Stromal cell of bone marrow (primary cell): ENCODE results near the gene CIZ1.
A peak's percentile ranks its signal among the peaks of the same experiment; 100 is the strongest.
"Not testable (repeated sequence)": the region's sequence is repeated elsewhere in the genome, so short reads cannot be mapped to it uniquely, and the experiment has no call there.

ENCODE experiments used
- DNase-seq: peaks from one replicate; pipeline ENCODE4 v3.0.0-alpha.2; 2012; ENCODE audit warnings: low read depth

The CIZ1 gene

GRCh38 chr9:128191406-128192046, at the start of gene CIZ1:
TSS of gene CIZ1 (minus strand) at chr9:128191572. CDS start at chr9:128190857, 715 bp downstream.
- peak; percentile 63 for DNase-seq

- DNase-seq, result no peak
These were observed 42.5 kb upstream of the CIZ1 start for GRCh38 chr9:128233817-128234406.

- no peak for DNase-seq
These were observed 41.4 kb upstream of the CIZ1 start for GRCh38 chr9:128232528-128233428.

GRCh38 chr9:128231638-128232527, 40.5 kb upstream of the CIZ1 start:
- DNase-seq, result peak; percentile 57

- DNase-seq, result not testable (repeated sequence)
These were observed 39.5 kb upstream of the CIZ1 start for GRCh38 chr9:128230897-128231296.

GRCh38 chr9:128226412-128226801, 35.0 kb upstream of the CIZ1 start:
- no peak for DNase-seq

- no peak for DNase-seq
These were observed 34.5 kb upstream of the CIZ1 start for GRCh38 chr9:128225770-128226411.

GRCh38 chr9:128224877-128225276, 33.5 kb upstream of the CIZ1 start:
- no peak for DNase-seq

GRCh38 chr9:128222880-128223670, 31.7 kb upstream of the CIZ1 start:
- no peak for DNase-seq

GRCh38 chr9:128222026-128222425, 30.7 kb upstream of the CIZ1 start:
- no peak for DNase-seq

- DNase-seq, result no peak
These were observed 28.5 kb upstream of the CIZ1 start for GRCh38 chr9:128219831-128220230.

GRCh38 chr9:128218518-128219389, 27.4 kb upstream of the CIZ1 start:
- no peak for DNase-seq

GRCh38 chr9:128218172-128218517, 26.8 kb upstream of the CIZ1 start:
- no peak for DNase-seq

- no peak for DNase-seq
These were observed 25.6 kb upstream of the CIZ1 start for GRCh38 chr9:128216781-128217553.

GRCh38 chr9:128215491-128216409, 24.4 kb upstream of the CIZ1 start:
- no peak for DNase-seq

- no peak for DNase-seq
These were observed 23.5 kb upstream of the CIZ1 start for GRCh38 chr9:128214571-128215490.
